ENCODE data around the gene MFNG.

MFNG gene

DNA sequence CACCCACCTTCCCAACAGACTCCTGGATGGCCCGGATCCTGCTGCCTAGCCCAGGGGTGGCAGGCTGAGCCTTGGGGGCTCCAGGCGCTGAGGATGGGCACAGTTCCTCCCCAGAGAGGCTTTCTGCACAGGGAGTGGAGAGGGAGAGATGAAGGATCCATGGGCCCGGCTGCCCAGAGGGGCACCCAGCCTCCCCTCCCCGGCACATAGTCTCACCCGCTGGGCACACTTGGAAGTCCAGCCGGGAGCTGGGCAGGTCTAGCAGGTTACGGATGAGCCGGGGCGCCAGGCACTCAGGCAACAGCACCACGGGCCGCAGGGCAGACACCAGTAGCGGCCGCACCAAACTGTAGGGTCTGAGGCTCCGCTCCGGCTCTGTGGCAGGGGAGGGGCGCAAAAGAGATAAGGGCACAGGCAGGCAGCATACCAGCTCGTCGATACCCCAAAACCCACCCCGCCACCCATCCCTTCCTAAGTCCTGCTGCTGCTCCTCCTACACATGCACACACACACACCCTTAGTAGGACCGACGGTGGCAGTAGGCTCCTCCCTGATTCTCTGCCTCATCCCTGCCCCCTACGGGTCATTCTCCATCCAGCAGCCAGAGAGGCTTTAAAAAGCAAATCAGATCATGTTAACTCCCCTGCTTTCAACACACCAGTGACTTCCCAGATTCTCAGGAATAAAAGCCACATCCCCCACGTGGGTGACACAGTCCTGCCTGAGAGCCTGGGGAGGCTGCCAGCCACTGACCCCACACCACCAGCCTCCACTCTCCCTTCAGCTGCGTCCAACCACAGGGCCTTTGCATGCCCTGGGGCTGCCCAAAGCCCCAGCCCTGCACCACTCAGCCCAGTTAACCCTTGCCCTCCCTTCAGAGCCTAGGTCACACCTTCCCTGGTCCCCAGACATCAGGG is 6.5 kb upstream of the MFNG start:
- DNase-seq: peak; percentile 50

DNA sequence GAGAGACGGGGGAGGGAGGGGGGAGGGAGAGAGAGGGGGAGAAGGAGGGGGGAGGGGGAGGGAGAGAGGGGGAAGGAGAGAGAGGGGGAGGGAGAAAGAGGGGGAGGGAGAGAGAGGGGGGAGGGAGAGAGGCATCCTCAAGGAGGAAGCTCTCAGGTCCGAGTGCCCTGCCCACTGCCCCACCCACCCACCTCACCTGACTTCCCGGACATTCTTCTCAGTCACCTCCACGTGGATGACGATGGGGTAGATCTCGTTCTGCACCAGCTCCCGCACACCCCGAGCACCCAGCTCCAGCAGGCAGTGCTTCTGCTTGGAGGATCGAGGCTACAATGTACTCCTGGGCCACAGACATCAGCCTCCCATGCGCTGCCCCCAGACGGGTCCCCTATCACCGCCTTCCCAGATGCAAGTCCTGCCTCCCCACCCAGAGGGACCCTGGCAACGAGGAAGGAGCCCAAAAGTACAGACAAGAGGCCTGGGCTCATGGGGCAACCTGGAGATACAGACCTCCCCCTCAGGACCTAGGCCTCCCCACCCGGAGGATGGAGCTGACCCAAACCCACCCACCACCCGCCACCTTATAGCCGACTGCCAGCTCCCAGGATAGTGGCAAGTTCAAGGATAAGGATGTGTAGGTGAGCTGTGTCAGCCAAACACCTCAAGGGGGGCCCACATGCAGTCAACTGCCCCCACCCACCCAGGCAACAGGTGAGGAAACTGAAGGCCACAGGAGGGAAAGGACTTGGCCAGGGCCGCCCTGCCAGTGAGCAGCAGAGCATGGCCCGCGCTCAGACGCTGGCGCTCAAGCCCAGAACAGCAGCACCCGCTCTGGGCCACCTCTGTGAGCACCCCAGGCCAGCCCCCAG is 5.6 kb upstream of the MFNG start:
- no peak for DNase-seq

- DNase-seq: no peak
Observed at GRCh38 chr22:37491106-37491505, 4.9 kb upstream of the MFNG start.

- no peak for DNase-seq
Observed at GRCh38 chr22:37489983-37490382, 3.8 kb upstream of the MFNG start.

DNA sequence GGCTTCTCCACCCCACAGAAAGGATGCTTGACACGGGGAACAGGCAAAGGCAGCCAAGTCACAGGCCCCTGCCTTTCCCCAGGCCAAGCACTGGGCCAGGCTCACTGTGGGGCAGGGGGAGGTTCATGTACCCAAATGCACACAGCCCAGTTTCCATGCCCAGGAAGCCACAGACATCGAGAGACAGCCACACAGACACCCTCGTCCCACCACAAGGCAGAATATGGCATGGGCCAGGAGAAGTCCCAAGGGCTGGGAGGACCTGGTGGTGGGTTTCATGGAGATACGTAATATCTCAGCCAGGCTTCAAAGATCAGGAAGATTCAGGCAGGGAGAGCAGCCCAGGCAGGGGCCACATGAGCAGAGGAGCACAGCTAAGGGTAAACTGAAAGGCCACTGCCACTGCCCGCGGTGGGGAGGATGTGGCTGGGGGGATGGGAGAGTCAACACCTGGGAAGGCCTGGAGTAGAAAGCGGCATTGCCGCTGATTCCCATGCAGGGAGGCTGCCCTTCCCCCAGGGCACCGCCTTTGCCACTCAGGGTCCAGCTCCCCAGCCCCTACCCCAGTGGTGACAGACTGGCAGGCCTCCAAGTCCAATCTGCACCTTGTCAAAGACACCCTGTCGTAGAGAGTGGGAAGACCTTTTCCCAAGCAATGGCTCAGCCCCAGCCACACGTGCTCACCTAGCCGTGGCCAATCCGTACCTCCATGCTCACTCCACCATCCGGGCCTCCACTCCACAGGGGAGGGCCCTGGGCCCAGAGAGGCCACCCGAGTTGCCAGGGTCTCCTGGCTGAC is 2.4 kb upstream of the MFNG start:
- no peak for DNase-seq

- DNase-seq: no peak
Observed at GRCh38 chr22:37487571-37487970, 1.4 kb upstream of the MFNG start.

- no peak for DNase-seq
Observed at GRCh38 chr22:37487129-37487528, 945 bp upstream of the MFNG start.

- no peak for DNase-seq
Observed at GRCh38 chr22:37485395-37486223, 575 bp downstream of the MFNG start.

DNA sequence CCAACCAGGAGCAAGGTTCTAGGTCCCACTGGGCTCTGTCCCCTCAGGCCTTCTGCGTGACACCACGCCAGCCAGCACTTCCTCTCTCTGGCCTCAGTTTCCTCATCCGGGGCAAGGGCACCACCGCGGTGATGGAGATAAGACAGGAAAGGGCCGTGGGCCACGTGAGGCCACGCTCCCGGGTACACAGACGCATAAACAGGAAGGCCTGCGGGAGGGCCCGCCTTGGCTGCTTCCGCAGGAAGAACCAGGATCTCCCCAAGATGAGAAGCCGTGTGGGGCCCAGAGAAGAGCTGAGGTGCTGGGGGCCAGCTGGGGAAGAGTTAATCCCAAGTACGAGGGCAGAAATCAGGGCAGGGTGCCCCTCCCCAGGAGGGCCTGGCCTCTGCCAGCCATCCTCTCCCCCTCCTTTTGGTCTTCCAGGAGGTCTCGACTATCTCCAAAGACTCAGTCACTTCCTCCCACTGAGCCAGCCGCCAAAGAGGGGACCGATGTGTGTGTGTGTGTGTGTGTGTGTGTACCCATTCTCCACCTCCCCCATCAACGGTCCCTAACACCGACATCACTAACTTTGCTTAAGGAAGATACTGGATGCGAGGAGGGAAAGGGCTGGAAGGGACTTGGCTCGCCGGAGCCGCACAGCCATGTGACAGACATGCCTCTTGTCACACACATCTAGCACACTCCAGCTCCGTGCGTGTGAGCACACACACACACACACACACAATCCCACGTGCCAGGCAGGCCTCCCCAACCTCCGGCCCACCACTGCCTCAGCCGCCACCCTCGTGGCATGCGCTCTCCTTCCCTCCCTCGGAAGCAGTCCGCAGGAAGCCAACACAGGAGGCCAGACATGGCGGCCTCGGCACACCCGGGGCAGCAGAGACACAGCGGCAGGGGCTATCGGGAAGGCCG is 1.4 kb downstream of the MFNG start:
- DNase-seq: no peak

GRCh38 chr22:37483050-37483449 is 3.1 kb downstream of the MFNG start:
- DNase-seq: no peak

GRCh38 chr22:37482244-37482643 is 3.9 kb downstream of the MFNG start:
- DNase-seq: no peak

DNA sequence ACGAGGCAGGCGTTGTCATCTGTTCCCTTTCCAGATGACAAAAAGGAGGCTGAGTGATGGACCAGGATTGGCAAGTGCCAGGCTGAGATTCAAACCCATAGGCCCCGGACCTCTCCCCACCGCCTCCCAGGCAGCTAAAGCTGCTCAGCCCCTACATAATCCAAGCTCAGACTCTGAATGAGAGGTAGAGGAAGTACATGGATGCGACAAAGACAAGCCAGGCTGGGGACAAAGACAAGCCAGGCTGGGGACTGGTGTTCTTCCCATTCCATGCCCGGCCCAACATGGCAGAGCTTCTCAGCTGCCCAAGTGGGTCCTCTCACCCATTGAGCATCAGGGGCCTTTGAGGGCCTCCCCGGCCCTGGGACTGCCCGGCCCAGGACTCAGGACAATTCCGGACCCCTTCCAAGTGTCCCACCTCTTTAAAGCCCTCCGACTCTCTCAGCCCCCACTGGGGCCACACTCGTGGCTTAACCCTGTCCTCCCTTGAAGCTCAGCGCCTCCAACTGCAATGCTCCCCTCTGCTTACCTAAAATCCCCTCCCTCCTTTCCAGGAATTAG is 4.8 kb downstream of the MFNG start:
- DNase-seq: no peak

- no peak for DNase-seq
Observed at GRCh38 chr22:37480387-37481346, 5.5 kb downstream of the MFNG start.

GRCh38 chr22:37479196-37479595 is 7.0 kb downstream of the MFNG start:
- DNase-seq: no peak

GRCh38 chr22:37476389-37477329 is 9.5 kb downstream of the MFNG start:
- DNase-seq: no peak

DNA sequence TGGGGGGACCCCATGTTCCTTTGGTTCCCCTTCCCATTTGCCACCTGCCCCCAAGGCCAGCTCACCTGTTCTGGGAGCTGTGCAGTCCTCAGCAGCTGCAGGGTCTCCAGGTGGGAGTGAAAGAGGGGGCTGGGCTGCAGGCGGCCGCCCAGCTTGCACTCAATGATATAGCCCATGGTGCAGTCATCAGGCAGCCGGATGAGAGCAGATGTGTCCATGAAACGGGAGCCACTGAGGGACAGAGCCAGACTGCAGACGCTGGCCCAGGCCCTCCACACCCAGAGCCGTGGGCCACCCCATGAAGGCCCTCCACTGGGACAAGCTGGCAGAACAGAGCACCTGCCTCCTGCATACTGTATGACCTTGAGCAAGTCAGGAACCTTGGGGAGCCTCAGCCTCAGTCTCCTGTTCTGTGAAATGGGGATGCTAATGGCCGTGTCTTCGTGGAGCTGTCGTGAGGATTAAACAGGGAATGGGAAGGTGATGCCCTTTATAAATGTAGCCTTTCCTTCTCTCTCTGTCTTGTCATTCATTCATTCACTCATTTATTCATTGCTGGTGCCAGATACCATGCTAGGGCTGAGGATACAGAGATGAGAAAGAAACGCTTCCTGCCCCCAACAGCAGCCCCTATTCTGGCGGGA is 11.6 kb downstream of the MFNG start:
- DNase-seq: no peak

- DNase-seq: no peak
Observed at GRCh38 chr22:37473437-37473946, 12.7 kb downstream of the MFNG start.
